ENCODE measurements around the gene ADAMTSL4.
A peak's percentile ranks its signal among the peaks of the same experiment; 100 is the strongest.
"Not testable (repeated sequence)": the region's sequence is repeated elsewhere in the genome, so short reads cannot be mapped to it uniquely, and the experiment has no call there.

The ADAMTSL4 gene

GRCh38 chr1:150555198-150555970 lies 6.2 kb downstream of the ADAMTSL4 start:
- DNase-seq (ENCODE audit: low spot score): no peak

DNA sequence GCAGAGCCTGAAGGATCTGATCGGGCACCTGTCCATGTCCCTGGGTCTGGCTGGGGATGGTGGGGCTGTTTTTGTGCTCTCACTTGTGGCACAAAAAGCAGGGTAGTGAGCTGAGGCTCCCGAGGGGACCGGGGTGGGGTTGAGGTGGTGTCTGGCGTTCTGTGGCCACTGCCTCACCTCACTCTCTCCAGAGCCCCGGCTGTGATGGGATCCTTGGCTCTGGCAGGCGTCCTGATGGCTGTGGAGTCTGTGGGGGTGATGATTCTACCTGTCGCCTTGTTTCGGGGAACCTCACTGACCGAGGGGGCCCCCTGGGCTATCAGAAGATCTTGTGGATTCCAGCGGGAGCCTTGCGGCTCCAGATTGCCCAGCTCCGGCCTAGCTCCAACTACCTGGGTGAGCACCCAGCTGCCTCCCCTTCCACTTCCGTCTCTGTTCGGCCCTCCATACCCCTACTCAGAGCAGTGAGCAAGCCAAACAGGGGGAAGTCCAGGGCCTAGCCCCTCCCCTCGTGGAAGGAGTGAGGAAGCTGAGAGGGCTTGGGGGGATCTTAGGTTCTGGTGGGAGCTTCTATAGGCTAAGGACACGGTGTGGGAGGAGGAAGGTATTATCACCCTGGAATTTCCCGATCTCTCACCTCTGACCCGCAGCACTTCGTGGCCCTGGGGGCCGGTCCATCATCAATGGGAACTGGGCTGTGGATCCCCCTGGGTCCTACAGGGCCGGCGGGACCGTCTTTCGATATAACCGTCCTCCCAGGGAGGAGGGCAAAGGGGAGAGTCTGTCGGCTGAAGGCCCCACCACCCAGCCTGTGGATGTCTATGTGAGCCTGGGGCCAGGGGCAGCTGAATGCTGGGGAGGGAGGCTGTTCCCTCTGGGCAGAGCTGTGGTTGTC lies 7.0 kb downstream of the ADAMTSL4 start:
- no peak for DNase-seq (ENCODE audit: low spot score)

DNA sequence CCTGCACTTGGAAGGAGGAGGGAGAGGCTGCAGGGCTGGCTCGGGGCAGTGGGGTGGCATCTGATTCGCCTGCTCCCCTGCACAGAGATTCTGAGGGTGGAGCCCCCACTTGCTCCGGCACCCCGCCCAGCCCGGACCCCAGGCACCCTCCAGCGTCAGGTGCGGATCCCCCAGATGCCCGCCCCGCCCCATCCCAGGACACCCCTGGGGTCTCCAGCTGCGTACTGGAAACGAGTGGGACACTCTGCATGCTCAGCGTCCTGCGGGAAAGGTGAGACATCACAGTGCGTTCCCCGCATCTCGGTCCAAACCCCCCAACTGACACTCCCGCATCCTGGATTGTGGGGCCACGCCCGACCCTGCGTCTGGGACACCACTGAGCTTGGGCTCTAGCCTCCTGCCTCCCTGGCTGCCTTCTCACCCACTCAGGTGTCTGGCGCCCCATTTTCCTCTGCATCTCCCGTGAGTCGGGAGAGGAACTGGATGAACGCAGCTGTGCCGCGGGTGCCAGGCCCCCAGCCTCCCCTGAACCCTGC lies 7.9 kb downstream of the ADAMTSL4 start:
- DNase-seq (ENCODE audit: low spot score): no peak

- DNase-seq (ENCODE audit: low spot score): no peak
These were observed 8.6 kb downstream of the ADAMTSL4 start for GRCh38 chr1:150557813-150558212.

DNA sequence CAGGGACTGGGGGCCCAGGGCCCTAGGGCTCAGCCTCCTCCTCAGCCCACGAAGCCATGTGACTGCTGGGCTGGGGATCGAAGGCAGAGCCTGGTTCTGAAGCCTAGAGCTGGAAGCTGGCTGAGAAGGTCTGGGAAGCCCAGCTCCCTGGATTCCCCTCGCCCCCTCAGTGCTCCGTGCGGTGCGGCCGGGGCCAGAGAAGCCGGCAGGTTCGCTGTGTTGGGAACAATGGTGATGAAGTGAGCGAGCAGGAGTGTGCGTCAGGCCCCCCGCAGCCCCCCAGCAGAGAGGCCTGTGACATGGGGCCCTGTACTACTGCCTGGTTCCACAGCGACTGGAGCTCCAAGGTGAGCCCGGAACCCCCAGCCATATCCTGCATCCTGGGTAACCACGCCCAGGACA lies 9.1 kb downstream of the ADAMTSL4 start:
- no peak for DNase-seq (ENCODE audit: low spot score)

DNA sequence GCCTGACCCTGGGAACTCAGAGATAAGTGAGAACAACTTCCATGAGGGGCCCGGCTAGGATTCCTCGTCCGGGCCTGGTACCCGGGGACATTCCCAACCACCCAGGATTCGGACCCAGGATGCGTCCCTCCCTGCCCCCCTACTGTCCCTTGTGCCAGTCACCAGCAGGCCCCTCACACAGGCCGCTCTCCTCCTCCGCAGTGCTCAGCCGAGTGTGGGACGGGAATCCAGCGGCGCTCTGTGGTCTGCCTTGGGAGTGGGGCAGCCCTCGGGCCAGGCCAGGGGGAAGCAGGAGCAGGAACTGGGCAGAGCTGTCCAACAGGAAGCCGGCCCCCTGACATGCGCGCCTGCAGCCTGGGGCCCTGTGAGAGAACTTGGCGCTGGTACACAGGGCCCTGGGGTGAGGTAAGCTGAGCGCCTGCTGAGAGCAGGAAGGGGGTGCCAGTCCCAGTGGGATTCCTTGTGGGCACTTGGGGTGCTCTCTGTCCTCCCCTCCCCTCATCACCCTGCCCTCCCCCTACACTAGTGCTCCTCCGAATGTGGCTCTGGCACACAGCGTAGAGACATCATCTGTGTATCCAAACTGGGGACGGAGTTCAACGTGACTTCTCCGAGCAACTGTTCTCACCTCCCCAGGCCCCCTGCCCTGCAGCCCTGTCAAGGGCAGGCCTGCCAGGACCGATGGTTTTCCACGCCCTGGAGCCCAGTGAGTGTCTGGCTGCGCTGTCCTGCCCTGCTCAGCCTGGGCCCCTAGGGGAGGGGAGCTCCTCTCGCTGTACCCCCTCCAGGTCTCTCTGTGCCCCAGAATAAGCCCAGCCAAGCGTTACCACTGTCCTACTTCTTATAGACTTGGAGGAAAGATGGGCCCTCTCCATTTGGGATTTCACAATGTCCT lies 9.8 kb downstream of the ADAMTSL4 start:
- no peak for DNase-seq (ENCODE audit: low spot score)

DNA sequence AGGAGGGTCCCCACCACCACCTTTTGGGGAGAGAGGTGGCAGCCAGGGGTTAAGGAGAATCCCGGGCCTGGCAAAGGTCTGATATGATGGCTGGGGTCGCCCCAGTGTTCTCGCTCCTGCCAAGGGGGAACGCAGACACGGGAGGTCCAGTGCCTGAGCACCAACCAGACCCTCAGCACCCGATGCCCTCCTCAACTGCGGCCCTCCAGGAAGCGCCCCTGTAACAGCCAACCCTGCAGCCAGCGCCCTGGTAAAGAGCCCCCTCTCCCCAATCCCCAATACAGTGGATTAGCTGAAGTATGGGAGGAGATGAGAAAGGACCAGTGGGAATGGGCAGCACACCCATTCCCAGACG lies 10.4 kb downstream of the ADAMTSL4 start:
- no peak for DNase-seq (ENCODE audit: low spot score)

- peak; percentile 85 for DNase-seq (ENCODE audit: low spot score)
These were observed 10.8 kb downstream of the ADAMTSL4 start for GRCh38 chr1:150560011-150560438.

DNA sequence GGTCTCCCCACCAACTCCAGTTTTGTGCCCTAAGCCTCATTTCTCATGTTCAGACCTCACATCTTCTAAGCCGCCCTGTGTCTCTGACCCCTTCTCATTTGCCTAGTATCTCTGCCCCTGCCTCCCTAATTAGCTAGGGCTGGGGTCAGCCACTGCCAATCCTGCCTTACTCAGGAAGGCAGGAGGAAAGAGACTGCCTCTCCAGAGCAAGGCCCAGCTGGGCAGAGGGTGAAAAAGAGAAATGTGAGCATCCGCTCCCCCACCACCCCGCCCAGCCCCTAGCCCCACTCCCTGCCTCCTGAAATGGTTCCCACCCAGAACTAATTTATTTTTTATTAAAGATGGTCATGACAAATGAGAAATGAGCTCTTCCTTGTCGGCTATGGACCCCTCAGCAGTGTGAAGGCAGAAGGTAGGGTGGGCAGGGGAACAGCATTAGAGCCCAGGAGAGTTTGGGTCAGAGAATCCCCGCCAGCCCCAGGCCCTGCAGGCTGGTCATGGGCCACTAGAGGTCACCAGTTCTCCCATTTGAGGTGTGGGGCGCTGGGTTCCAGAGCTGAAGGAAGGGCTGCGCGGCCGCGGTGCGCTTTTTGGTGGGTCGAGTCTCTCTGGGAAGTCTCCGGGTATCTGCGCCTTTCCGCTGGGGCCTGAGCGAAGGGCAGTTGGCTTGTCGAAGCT lies 11.5 kb downstream of the ADAMTSL4 start:
- peak; percentile 90 for DNase-seq (ENCODE audit: low spot score)

DNA sequence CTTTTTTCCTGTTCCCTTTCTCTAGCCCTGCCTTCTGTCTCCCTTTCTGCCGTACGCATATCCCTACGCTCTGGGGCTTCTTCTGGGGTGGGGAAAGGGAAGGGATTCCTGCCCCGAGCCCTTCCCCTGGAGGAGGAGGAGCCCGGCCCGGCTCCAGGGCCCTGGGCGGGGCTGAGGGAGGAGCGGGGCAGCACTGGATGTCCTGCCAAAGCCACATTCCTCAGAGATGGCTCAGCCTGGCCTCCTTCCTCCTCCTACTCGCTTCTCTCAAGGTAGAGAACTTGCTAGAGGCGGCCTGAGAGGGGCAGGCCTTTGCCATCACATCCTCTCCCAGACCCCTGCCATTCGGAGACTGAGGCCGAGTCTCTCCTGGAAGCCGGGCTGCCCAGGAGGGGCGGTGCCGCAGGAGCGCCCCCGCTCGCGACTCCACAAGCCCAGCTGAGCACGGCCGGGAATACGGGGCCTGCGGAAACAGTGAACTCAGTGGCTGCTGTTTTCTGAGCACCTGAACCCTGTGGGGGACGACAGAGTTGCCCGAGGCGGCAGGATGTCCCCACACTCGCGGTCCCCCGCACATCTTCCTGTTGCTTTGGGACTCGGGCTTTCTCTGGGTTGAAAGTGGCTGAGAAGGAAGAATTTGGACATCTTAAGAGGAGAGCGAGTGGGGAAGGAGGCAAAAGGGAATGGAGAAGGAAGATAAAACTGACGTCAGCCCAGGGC lies 12.2 kb downstream of the ADAMTSL4 start:
- peak; percentile 87 for DNase-seq (ENCODE audit: low spot score)

DNA sequence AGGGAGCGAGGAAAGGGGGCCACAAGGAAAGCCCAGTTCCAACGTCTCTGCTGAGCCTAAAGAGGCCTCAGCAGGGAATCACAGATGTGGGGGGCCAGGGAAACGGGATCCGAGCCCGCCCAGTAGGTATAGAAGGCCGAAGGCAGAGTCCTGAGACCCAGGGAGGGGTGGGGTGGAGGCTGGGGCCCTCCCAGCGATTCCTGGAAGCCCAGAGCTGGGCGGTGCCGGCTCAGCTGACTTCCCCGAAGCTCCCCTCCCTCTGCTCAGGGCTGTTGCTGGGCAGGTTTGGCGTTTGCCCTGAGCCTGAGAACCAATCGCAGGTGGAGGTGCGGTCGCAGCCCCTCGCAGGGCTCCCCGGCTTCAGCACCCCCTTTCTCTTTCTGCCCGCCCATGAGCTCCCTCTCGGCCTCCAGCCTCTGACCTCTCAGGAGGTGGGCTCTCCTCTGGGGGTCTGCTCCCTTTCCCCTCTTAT lies 12.8 kb downstream of the ADAMTSL4 start:
- DNase-seq (ENCODE audit: low spot score): peak; percentile 86

DNA sequence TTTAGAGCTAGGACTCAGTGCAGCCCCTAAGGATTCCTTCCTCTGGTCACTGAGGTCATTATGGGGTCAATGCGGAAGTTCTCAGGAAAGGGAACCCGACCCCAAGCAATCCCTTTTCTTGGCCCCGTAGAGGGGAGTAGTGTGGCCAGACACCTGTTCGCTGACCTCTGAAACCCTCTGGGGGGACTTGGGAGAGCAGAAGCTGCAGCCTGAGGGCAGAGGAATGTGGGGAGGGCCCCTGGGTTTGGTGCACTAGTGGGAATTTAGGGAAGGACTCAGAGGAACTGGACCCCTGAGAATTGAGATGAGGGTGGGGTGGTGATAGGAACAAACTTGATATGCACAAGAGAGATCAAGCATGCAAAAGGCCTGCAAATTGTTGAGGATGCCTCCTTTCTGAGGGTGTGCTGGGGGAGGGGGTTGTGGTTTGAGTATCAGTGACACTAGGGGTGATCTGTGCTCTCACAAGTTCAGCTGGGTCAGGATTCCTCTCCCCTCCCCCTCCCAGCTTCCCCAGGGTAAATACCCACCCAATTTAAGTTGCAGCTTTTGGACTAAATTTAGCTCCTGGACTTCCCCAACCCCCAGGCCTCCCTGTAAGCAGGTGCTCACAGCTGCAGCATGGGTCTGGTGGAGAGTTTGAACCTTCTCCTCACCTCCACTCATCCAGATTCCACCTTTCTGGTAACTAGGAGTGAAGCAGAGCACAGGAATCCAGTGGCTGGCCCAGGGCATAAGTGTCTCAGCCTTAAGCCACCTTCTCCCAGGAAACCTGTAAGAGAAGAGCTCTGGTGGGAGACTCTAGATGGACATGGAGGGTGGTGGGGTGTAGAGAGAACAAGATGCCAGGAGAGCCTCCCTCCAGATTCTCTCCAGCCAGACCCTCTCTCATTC lies 13.5 kb downstream of the ADAMTSL4 start:
- peak; percentile 41 for DNase-seq (ENCODE audit: low spot score)

DNA sequence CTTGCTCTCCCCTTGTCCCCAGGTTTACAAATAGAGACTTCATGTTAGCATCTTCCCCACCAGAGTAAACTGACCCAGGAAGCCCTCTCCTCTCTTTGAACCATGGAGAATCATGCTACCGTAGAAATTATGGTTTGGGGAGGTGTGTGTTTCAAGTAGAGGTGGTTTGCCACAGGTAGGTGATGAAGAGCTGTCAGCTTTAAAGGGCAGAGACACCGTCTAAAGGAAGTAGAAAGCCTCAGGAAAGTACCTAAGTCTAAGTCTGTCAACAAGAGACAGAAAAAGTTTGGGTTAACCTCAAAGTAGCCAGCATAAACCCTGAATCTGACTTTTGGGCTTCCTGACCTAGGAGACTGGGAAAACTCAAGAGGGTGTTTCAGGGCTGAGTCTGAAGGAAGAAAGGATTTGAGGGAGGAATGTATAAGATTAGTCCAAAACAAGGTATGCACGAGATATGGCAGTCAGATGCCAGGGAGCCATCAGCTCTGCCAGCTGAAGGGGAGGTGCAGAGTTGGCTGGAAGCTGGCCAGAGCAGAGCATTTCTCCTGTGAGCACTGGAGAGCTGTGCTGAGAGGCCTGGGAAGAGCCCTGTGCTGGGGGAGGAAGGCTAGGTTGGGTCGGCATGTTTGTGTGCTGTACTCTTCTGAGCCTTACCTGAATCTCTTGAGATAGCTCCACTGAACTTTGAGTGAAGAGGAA lies 14.3 kb downstream of the ADAMTSL4 start:
- peak; percentile 90 for DNase-seq (ENCODE audit: low spot score)

- DNase-seq (ENCODE audit: low spot score): peak; percentile 17
These were observed 15.1 kb downstream of the ADAMTSL4 start for GRCh38 chr1:150564051-150564991.

DNA sequence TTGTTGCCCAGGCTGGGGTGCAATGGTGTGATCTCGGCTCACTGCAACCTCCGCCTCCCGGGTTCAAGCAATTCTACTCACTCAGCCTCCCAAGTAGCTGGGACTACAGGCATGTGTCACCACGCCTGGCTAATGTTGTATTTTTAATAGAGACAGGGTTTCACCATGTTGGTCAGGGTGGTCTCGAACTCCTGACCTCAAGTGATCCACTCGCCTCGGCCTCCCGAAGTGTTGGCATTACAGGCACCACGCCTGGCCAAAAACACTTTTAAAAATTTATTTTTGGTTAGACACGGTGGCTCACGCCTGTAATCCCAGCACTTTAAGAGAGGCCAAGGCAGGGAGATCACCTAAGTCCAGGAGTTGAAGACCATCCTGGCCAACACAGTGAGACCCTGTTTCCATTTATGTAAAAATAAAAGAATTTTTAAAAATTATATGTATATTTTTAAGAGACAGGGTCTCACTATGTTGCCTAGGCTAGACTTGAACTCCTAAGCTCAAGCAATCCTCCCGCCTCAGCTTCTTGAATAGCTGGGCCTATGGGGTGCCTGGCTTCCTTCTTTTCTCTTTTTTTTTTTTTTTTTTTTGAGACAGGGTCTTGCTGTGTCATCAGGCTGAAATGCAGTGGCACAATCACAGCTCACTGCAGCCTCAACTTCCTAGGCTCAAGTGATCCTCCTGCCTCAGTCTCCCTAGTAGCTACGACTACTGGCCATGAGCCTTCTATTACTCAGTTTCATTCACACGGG lies 16.2 kb downstream of the ADAMTSL4 start:
- DNase-seq (ENCODE audit: low spot score): not testable (repeated sequence)

GRCh38 chr1:150566589-150567340 lies 17.6 kb downstream of the ADAMTSL4 start:
- no peak for DNase-seq (ENCODE audit: low spot score)

Measured in hematopoietic multipotent progenitor cell treated with erythropoietin and hydrocortisone succinate and interleukin-3 and kit ligand, for 17 days (in vitro differentiated cells).